ENCODE data around the gene HLCS.
A peak's percentile ranks its signal among the peaks of the same experiment; 100 is the strongest.

Gene HLCS

DNA sequence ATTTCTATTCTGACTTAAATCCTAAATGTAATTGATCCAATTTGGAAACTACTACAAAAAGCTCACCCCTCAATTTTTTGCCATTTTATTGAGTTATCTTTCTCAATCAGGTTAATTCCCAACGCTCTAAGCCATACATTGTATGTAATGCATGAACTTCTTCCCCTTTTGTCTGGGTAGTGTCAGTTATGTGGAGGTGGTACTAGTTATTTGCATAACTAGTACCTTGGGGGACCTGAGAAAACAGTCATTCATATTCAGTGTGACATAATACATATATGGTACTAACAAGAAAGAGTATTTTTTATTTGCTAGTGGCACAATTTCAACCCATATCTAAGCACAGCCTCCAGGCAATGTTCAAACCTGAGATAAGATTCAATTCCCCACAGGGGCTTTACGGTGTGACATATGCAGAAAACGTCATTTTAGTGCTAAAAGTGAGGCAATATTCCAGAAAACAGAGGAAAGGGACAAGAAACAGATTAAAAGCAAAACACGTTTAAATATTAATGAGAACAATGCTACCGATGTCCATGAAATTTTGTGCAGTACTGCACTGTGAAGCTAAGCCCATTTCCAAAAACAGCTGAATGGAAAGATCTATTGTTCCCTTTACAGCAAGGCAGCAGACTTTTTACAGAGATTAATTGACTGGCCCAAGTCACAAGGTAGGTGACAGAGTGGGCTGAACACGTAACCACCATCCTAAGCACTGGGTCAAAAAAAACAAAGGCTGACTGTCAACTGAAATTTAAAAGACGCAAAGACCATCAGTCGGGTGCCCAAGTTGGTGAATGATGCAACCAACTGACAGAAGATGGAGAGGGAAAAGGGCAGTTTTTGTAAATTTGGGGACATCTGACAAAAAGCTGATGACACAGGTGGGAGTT lies 1.4 kb downstream of the HLCS start (continued):
- TF ChIP-seq ZNF184 (tag by site-specific recombination; IDR thresholded peaks at IDR 0.05): 0 out of 2 replicates have a peak, but pooled peaks have one; percentile 19
- TF ChIP-seq ZNF473 (tag by site-specific recombination; IDR thresholded peaks at IDR 0.05): no peak
- TF ChIP-seq, protein P1, sequence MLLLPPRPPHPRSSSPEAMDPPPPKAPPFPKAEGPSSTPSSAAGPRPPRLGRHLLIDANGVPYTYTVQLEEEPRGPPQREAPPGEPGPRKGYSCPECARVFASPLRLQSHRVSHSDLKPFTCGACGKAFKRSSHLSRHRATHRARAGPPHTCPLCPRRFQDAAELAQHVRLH (tag by site-specific recombination; IDR thresholded peaks at IDR 0.05): no peak
- TF ChIP-seq ZNF449 (tag by site-specific recombination; IDR thresholded peaks at IDR 0.05): no peak; the same call in 1 of the 2 replicates
- 0 out of 2 replicates have a peak, but pooled peaks have one; percentile 23 for TF ChIP-seq SP7 (tag by site-specific recombination; IDR thresholded peaks at IDR 0.05)
- TF ChIP-seq ZNF19 (tag by site-specific recombination; IDR thresholded peaks at IDR 0.05; ENCODE audit: low read depth): no peak
- TF ChIP-seq KLF10 (tag by site-specific recombination; IDR thresholded peaks at IDR 0.05): 0 out of 2 replicates have a peak, but pooled peaks have one; percentile 10
- TF ChIP-seq, protein P2, sequence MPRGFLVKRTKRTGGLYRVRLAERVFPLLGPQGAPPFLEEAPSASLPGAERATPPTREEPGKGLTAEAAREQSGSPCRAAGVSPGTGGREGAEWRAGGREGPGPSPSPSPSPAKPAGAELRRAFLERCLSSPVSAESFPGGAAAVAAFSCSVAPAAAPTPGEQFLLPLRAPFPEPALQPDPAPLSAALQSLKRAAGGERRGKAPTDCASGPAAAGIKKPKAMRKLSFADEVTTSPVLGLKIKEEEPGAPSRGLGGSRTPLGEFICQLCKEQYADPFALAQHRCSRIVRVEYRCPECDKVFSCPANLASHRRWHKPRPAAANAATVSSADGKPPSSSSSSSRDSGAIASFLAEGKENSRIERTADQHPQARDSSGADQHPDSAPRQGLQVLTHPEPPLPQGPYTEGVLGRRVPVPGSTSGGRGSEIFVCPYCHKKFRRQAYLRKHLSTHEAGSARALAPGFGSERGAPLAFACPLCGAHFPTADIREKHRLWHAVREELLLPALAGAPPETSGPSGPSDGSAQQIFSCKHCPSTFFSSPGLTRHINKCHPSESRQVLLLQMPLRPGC (tag by site-specific recombination; IDR thresholded peaks at IDR 0.05): 0 out of 2 replicates have a peak, but pooled peaks have one; percentile 5
- no peak; the same call in 1 of the 2 replicates for TF ChIP-seq SP3 (tag by site-specific recombination; IDR thresholded peaks at IDR 0.05)
- peak; percentile 30; the same call in 1 of the 2 replicates for TF ChIP-seq EGR2 (tag by site-specific recombination; IDR thresholded peaks at IDR 0.05; ENCODE audit: low read depth)
- no peak for TF ChIP-seq ZNF747 (tag by site-specific recombination; IDR thresholded peaks at IDR 0.05)
- peak; percentile 66 for TF ChIP-seq PRDM10 (tag by site-specific recombination; IDR thresholded peaks at IDR 0.05)
- TF ChIP-seq ATF2 (tag by site-specific recombination; IDR thresholded peaks at IDR 0.05; ENCODE audit: low read depth): 0 out of 2 replicates have a peak, but pooled peaks have one; percentile 3

DNA sequence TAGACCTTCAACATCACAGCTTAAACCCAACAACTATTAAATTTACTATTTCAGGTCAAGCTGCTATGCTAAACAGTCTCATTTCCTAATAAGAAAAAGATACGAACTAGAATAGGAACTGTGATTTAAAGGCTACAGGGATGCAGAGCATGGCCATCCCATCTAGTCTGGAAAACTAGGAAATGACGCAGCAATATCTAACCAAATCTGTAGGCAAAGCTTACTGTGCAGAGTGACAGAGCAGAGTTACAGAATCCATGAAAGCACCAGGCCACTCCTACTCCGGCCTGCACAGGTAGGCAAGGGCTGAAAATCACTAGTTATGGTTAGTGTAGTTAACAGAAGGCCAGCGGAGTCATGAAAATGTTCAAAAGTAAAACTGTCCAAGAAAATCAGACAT lies 2.1 kb downstream of the HLCS start:
- POLR2A ChIA-PET: no interaction called here
- TF ChIP-seq, protein P3, sequence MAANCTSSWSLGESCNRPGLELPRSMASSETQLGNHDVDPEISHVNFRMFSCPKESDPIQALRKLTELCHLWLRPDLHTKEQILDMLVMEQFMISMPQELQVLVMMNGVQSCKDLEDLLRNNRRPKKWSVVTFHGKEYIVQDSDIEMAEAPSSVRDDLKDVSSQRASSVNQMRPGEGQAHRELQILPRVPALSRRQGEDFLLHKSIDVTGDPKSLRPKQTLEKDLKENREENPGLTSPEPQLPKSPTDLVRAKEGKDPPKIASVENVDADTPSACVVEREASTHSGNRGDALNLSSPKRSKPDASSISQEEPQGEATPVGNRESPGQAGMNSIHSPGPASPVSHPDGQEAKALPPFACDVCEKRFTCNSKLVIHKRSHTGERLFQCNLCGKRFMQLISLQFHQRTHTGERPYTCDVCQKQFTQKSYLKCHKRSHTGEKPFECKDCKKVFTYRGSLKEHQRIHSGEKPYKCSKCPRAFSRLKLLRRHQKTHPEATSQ (tag by site-specific recombination; IDR thresholded peaks at IDR 0.05): no peak
- TF ChIP-seq ZNF747 (tag by site-specific recombination; IDR thresholded peaks at IDR 0.05) (no peak), KLF1 (tag by site-specific recombination; IDR thresholded peaks at IDR 0.05) (no peak), GLI4 (tag by site-specific recombination; IDR thresholded peaks at IDR 0.05) (no peak), ZNF366 (tag by site-specific recombination; conservative IDR thresholded peaks at IDR 0.05) (no peak), ZBTB48 (tag by site-specific recombination; IDR thresholded peaks at IDR 0.05) (no peak), FEZF1 (tag by site-specific recombination; IDR thresholded peaks at IDR 0.05) (no peak), ZNF837 (tag by site-specific recombination; IDR thresholded peaks at IDR 0.05) (no peak), ZNF549 (tag by site-specific recombination; IDR thresholded peaks at IDR 0.05) (no peak)
- TF ChIP-seq, protein P4, sequence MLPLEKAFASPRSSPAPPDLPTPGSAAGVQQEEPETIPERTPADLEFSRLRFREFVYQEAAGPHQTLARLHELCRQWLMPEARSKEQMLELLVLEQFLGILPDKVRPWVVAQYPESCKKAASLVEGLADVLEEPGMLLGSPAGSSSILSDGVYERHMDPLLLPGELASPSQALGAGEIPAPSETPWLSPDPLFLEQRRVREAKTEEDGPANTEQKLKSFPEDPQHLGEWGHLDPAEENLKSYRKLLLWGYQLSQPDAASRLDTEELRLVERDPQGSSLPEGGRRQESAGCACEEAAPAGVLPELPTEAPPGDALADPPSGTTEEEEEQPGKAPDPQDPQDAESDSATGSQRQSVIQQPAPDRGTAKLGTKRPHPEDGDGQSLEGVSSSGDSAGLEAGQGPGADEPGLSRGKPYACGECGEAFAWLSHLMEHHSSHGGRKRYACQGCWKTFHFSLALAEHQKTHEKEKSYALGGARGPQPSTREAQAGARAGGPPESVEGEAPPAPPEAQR (tag by site-specific recombination; IDR thresholded peaks at IDR 0.05): no peak

More for the DNA sequence above, 2.1 kb downstream of the HLCS start:
- no peak overlapping the region for H3K27ac ChIP-seq (ENCODE audit: extremely low read depth, low read depth, low read length)
- no peaks in the 10 kb centered on the region for H3K9me3 ChIP-seq (ENCODE audit: control insufficient read depth, insufficient read depth, low read depth, low read length)
- H3K4me1 ChIP-seq (ENCODE audit: control insufficient read depth, insufficient read depth, low read length): peaks cover 8% of the 10 kb centered on the region; the same call in 1 of the 2 replicates
- CTCF ChIA-PET: interaction anchor here (1.6 to 5.2 kb wide), 4 partner anchors 12 to 334 kb away, joined by 3 to 48 read pairs (median 8); no protein-coding TSS in a partner anchor
- peaks cover 15 to 19% of the 10 kb centered on the region in 2 experiments for H3K36me3 ChIP-seq (ENCODE audit: control insufficient read depth in 2 of 2, insufficient read depth in 1 of 2, low read length in 2 of 2)
- no peak overlapping the region for H3K4me3 ChIP-seq (ENCODE audit: low read depth, low read length)
